Left lung (tissue), 10 donors: ENCODE measurements around the gene ITGAX. TPM values are rescaled to one million over a fixed set of nuclear protein-coding genes. Genes with fewer than 3 reads are reported as not detected.

ENCODE experiments used
- ATAC-seq: fragments of 200-7000 bp; cut with Tn5 transposase; one replicate; pipeline ENCODE4 v1.9.1; 2020; ENCODE audit warnings: moderate library complexity
- DNase-seq, 4 donors: peaks; one replicate each; pipeline ENCODE4 v3.0.0-alpha.2; 2013 to 2020
- H3K27ac ChIP-seq, 2 donors: fragments of 200-600 bp; sonication (generic) in 1 of 2; one replicate each; pipeline versions ENCODE4 v1.5.0 to v1.8.0; 2020 to 2021
- H3K27me3 ChIP-seq, 2 donors: fragments of 200-600 bp; sonication (generic) in 1 of 2; one replicate each; pipeline versions ENCODE4 v1.5.0 to v1.8.0; 2020 to 2021
- H3K36me3 ChIP-seq, 2 donors: fragments of 200-600 bp; sonication (generic) in 1 of 2; one replicate each; pipeline versions ENCODE4 v1.5.0 to v1.8.0; 2020 to 2021
- H3K4me1 ChIP-seq, 2 donors: fragments of 200-600 bp; one replicate each; pipeline ENCODE4 v1.8.0; 2021
- H3K4me3 ChIP-seq, 2 donors: fragments of 200-600 bp; sonication (generic) in 1 of 2; one replicate each; pipeline versions ENCODE4 v1.5.0 to v1.8.0; 2020 to 2021; ENCODE audit warnings: mild to moderate bottlenecking in 1 of 2
- H3K9me3 ChIP-seq, 2 donors: fragments of 200-600 bp; sonication (generic) in 1 of 2; one replicate each; pipeline versions ENCODE4 v1.5.0 to v1.8.0; 2020 to 2021
- CTCF ChIP-seq, 2 donors: fragments of 200-600 bp; sonication (generic) in 1 of 2; IDR thresholded peaks; one replicate each; pipeline versions ENCODE4 v1.5.0 to v1.8.0; 2021; ENCODE audit warnings: antibody characterized with exemption in 2 of 2
- intact Hi-C, 2 donors: fragments of 100-400 bp; cut with DNase I; formaldehyde crosslinking; loops; one replicate each; pipeline versions ENCODE4 v1.11.2 to v1.14.2; 2022
- polyA plus RNA-seq, 6 donors: library from polyadenylated mRNA; unstranded; fragments of 120-200 nt; gene quantifications; one replicate each; pipeline ENCODE4 v1.2.1, GENCODE V29; 2013; ENCODE audit not compliant: insufficient read length in 6 of 6
- total RNA-seq, 2 donors: library from RNA; stranded (reverse); fragmentation: NEBNext Ultra II Directional; extraction: Animal tissue kit (Norgen Biotek cat#: 25700); gene quantifications; one replicate each; pipeline ENCODE4 v1.2.1, GENCODE V29; 2021
- donor health status: DM: no; HTN: yes; CAD: no.
- donor health status: DM: no; HTN: no; CAD: no.

The ITGAX gene
- total and polyA plus RNA-seq, 8 donors = 0.94 to 134 (median 1.8) TPM

- Histone ChIP-seq H3K4me3 (peak overlapping the region in 1 of 2 donors; percentile 56), H3K4me1 (peaks cover 0 to 65% of the 10 kb centered on the region in 2 donors), H3K36me3 (no peaks in the 10 kb centered on the region), H3K27ac (peak overlapping the region; percentile 56 to 93), H3K9me3 (no peaks in the 10 kb centered on the region), H3K27me3 (peaks cover 0 to 4% of the 10 kb centered on the region in 2 donors)
- intact Hi-C loops = no loop called here
- TF ChIP-seq CTCF (IDR thresholded peaks at IDR 0.05) = no peak
- no peak for DNase-seq
- ATAC-seq = no peak
Measured at GRCh38 chr16:31355431-31356100, 590 bp downstream of the ITGAX start.

GRCh38 chr16:31356566-31357323 is 1.8 kb downstream of the ITGAX start:
- no peak for TF ChIP-seq CTCF (IDR thresholded peaks at IDR 0.05)
- ATAC-seq = no peak
- peak in 1 of 4 donors; percentile 86 for DNase-seq
- Histone ChIP-seq H3K4me3 (peak overlapping the region in 1 of 2 donors; percentile 56), H3K9me3 (no peaks in the 10 kb centered on the region), H3K4me1 (peaks cover 0 to 61% of the 10 kb centered on the region in 2 donors), H3K36me3 (peaks cover 0 to 8% of the 10 kb centered on the region in 2 donors), H3K27me3 (peaks cover 0 to 7% of the 10 kb centered on the region in 2 donors), H3K27ac (no peak overlapping the region)
- intact Hi-C loops = no loop called here

GRCh38 chr16:31357324-31358109 is 2.5 kb downstream of the ITGAX start:
- no peaks in the 10 kb centered on the region for H3K9me3 ChIP-seq
- no peak for ATAC-seq
- no peak for DNase-seq
- peaks cover 0 to 61% of the 10 kb centered on the region in 2 donors for H3K4me1 ChIP-seq
- peak overlapping the region in 1 of 2 donors; percentile 56 for H3K4me3 ChIP-seq
- intact Hi-C loops = no loop called here
- H3K36me3 ChIP-seq = peaks cover 0 to 10% of the 10 kb centered on the region in 2 donors
- no peak for TF ChIP-seq CTCF (IDR thresholded peaks at IDR 0.05)
- H3K27me3 ChIP-seq = peaks cover 0 to 9% of the 10 kb centered on the region in 2 donors
- no peak overlapping the region for H3K27ac ChIP-seq

- Histone ChIP-seq H3K4me1 (peaks cover 0 to 49% of the 10 kb centered on the region in 2 donors), H3K27ac (peak overlapping the region in 1 of 2 donors; percentile 45), H3K36me3 (peaks cover 0 to 24% of the 10 kb centered on the region in 2 donors), H3K27me3 (peaks cover 0 to 12% of the 10 kb centered on the region in 2 donors), H3K9me3 (no peaks in the 10 kb centered on the region), H3K4me3 (no peak overlapping the region)
- ATAC-seq = no peak
- no peak for TF ChIP-seq CTCF (IDR thresholded peaks at IDR 0.05)
- intact Hi-C loops = no loop called here
- DNase-seq = no peak
Measured at GRCh38 chr16:31360251-31360650, 5.3 kb downstream of the ITGAX start.
